DND-41 (cell line): ENCODE data around the gene MMP17.

Source experiments
- CTCF ChIP-seq: IDR thresholded peaks from 2 replicates; pipeline ENCODE4 v1.5.1; 2012; ENCODE audit warnings: borderline replicate concordance, low read length, moderate library complexity, mild to moderate bottlenecking; ENCODE audit not compliant: poor library complexity, severe bottlenecking; ENCODE audit errors: extremely low read depth
- EZH2 ChIP-seq: IDR thresholded peaks from 3 replicates; pipeline ENCODE4 v1.6.1; 2012; ENCODE audit warnings: borderline replicate concordance, low read depth, mild to moderate bottlenecking, moderate library complexity, low read length, inconsistent platforms; ENCODE audit not compliant: severe bottlenecking

- TF ChIP-seq CTCF (no peak), EZH2 (no peak)
These were observed 35.0 kb downstream of the MMP17 start for GRCh38 chr12:131862994-131863710.
